HEK293 (cell line): Measurements from ENCODE around the gene HOXD10.

Experiments used
- CTCF ChIA-PET: fragments of 350-600 bp; formaldehyde crosslinking; extraction: SDS; loops from one replicate; lab custom pipeline; 2021; ENCODE audit warnings: antibody characterized with exemption; lab: Yijun Ruan, JAX
- POLR2A ChIA-PET: fragments of 300-600 bp; formaldehyde crosslinking; extraction: SDS; loops from one replicate; lab custom pipeline; 2020; ENCODE audit warnings: antibody characterized with exemption, inconsistent platforms; lab: Yijun Ruan, JAX
- H3K27ac ChIP-seq: fragments of 200-500 bp; sonication (Bioruptor generic); 2 replicates; pipeline ENCODE4 v1.5.1; 2014; ENCODE audit warnings: low read depth, low read length, control low read depth, inconsistent platforms; ENCODE audit errors: extremely low read depth
- H3K36me3 ChIP-seq, 2 experiments: fragments of 200-500 bp in 1 of 2; sonication (Bioruptor generic) in 1 of 2; 1 replicate in 1 of 2; 2 replicates in 1 of 2; pipeline ENCODE4 v1.5.1; 2014 to 2017; ENCODE audit warnings: inconsistent platforms in 2 of 2, low read length in 2 of 2; ENCODE audit not compliant: control insufficient read depth in 2 of 2, insufficient read depth in 1 of 2
- H3K4me1 ChIP-seq: fragments of 200-500 bp; sonication (Bioruptor generic); 2 replicates; pipeline ENCODE4 v1.5.1; 2014; ENCODE audit warnings: mild to moderate bottlenecking, low read length, inconsistent platforms; ENCODE audit not compliant: control insufficient read depth, insufficient read depth
- H3K4me3 ChIP-seq: 2 replicates; pipeline ENCODE4 v1.5.1; 2011; ENCODE audit warnings: low read depth, mild to moderate bottlenecking, control low read depth, low read length, moderate library complexity
- H3K9me3 ChIP-seq: fragments of 200-500 bp; sonication (Bioruptor generic); 2 replicates; pipeline ENCODE4 v1.5.1; 2014; ENCODE audit warnings: low read depth, low read length, inconsistent platforms; ENCODE audit not compliant: control insufficient read depth, insufficient read depth
- IKZF3 ChIP-seq: fragments of 450-650 bp; IDR thresholded peaks from 2 replicates; pipeline ENCODE4 v1.5.0; 2018; ENCODE audit warnings: missing biosample characterization, mild to moderate bottlenecking, missing genetic modification characterization, moderate library complexity
- PRDM1 ChIP-seq: fragments of 450-650 bp; formaldehyde crosslinking; IDR thresholded peaks from 2 replicates; pipeline ENCODE4; 2016; ENCODE audit warnings: missing biosample characterization, missing genetic modification characterization
- ZBTB1 ChIP-seq: fragments of 450-650 bp; formaldehyde crosslinking; IDR thresholded peaks from 2 replicates; pipeline ENCODE4 v1.5.1; 2016; ENCODE audit warnings: missing biosample characterization, missing genetic modification characterization
- ZBTB20 ChIP-seq: fragments of 450-650 bp; formaldehyde crosslinking; IDR thresholded peaks from 2 replicates; pipeline ENCODE4 v1.5.1; 2016; ENCODE audit warnings: missing biosample characterization, missing genetic modification characterization
- ZNF24 ChIP-seq: fragments of 450-650 bp; formaldehyde crosslinking; IDR thresholded peaks from 2 replicates; pipeline ENCODE4 v1.5.1; 2016; ENCODE audit warnings: missing biosample characterization, missing genetic modification characterization
- ZNF843 ChIP-seq: fragments of 450-650 bp; formaldehyde crosslinking; IDR thresholded peaks from 2 replicates; pipeline ENCODE4 v1.5.1; 2016; ENCODE audit warnings: missing biosample characterization, missing genetic modification characterization
- TF ChIP-seq, protein P1 (sequence below): fragments of 450-650 bp; formaldehyde crosslinking; IDR thresholded peaks from 2 replicates; pipeline ENCODE4 v1.5.1; 2016; ENCODE audit warnings: missing biosample characterization, missing genetic modification characterization
- TF ChIP-seq, protein P2 (sequence below): fragments of 450-650 bp; formaldehyde crosslinking; IDR thresholded peaks from 2 replicates; pipeline ENCODE4 v1.5.1; 2017; ENCODE audit warnings: missing biosample characterization, missing genetic modification characterization
- TF ChIP-seq, protein P3 (sequence below): fragments of 450-650 bp; formaldehyde crosslinking; conservative IDR thresholded peaks from 2 replicates; pipeline ENCODE4 v1.5.1; 2016; ENCODE audit warnings: low read depth, missing biosample characterization, missing genetic modification characterization
- TF ChIP-seq, protein P4 (sequence below): fragments of 450-650 bp; formaldehyde crosslinking; IDR thresholded peaks from 2 replicates; pipeline ENCODE4 v1.5.1; 2017; ENCODE audit warnings: missing biosample characterization, missing genetic modification characterization
- TF ChIP-seq, protein P5 (sequence below): fragments of 450-650 bp; formaldehyde crosslinking; IDR thresholded peaks from 2 replicates; pipeline ENCODE4 v1.5.1; 2016; ENCODE audit warnings: missing biosample characterization, missing genetic modification characterization
- TF ChIP-seq, protein P6 (sequence below): fragments of 450-650 bp; formaldehyde crosslinking; IDR thresholded peaks from 2 replicates; pipeline ENCODE4 v1.5.1; 2016; ENCODE audit warnings: missing biosample characterization, missing genetic modification characterization

HOXD10 gene

DNA sequence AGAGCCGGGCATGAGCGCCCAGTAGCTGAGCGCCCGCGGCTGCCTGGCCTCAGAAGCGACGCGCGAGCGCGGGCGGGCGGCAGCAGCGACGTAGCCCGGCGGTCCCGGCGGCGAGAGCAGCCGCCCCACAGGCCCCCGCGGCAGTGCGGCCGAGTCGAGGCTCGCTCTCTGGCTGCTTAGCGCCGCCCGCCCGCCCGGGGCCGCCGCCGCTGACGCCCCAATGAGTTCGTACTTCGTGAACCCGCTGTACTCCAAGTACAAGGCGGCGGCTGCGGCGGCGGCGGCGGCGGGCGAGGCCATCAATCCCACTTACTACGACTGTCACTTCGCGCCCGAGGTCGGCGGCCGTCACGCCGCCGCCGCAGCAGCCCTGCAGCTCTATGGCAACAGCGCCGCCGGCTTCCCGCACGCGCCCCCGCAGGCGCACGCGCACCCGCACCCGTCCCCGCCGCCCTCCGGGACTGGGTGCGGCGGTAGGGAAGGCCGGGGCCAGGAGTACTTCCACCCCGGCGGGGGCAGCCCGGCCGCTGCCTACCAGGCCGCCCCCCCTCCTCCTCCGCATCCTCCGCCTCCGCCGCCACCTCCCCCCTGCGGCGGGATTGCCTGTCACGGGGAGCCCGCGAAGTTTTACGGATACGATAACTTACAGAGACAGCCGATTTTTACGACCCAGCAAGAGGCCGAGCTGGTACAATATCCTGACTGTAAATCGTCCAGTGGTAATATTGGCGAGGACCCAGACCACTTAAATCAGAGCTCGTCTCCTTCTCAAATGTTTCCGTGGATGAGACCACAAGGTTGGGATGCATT is 13.8 kb downstream of the HOXD10 start (continued):
- TF ChIP-seq ZBTB1 (tag by site-specific recombination), result no peak
- TF ChIP-seq, all 188 proteins: peak for 58

DNA sequence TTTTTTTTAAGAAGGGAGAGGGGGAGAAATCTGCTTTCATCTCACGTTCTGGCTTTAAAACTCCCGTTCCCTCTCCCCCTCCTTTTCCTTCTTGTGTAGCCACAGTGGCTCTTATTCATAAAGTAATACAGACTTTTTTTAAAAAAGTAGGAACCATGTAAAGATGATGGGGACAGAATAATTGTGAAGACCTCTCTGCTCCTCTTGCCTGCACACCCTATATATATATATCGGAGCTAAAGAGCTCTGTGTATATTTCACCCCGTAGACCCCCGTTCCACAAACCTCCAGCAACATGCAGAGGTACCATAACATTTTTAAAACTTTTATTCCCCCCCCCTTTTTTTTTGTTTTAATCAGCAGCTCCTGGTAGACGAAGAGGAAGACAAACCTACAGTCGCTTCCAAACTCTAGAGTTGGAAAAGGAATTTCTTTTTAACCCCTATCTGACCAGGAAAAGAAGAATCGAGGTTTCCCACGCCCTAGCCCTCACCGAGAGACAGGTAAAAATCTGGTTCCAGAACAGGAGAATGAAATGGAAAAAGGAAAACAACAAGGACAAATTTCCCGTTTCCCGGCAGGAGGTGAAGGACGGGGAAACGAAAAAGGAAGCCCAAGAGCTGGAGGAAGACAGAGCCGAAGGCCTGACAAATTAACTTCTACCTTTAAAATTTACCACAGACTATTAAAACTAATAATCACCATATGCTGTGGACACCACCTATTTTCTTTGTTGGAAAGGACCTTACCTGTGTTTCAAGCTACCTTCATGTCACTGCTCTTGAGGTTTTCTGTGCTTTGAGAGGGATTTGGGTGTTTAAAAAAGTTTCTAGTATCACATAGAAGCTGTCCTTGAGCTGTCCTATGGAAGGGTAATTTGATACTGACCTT is 14.6 kb downstream of the HOXD10 start:
- peaks cover 13% of the 10 kb centered on the region; the same call in 1 of the 2 replicates for H3K4me1 ChIP-seq
- POLR2A ChIA-PET, result interaction anchor here (0.6 to 1.7 kb wide), 7 partner anchors 10 to 1017 kb away, joined by 3 to 6 read pairs (median 3); no protein-coding TSS in a partner anchor
- H3K4me3 ChIP-seq, result peak overlapping the region; percentile 56
- CTCF ChIA-PET, result interaction anchor here (0.5 to 3.1 kb wide), 17 partner anchors 9 to 1114 kb away, joined by 3 to 19 read pairs (median 4); no protein-coding TSS in a partner anchor
- TF ChIP-seq PRDM1 (tag by site-specific recombination) (peak; percentile 66), ZNF843 (tag by site-specific recombination) (peak; percentile 4; the same call in 1 of the 2 replicates), ZBTB20 (tag by site-specific recombination) (no peak), ZNF24 (tag by site-specific recombination) (0 out of 2 replicates have a peak, but pooled peaks have one; percentile 15), IKZF3 (tag by site-specific recombination) (peak; percentile 32; the same call in 1 of the 2 replicates)
- TF ChIP-seq, protein P1, sequence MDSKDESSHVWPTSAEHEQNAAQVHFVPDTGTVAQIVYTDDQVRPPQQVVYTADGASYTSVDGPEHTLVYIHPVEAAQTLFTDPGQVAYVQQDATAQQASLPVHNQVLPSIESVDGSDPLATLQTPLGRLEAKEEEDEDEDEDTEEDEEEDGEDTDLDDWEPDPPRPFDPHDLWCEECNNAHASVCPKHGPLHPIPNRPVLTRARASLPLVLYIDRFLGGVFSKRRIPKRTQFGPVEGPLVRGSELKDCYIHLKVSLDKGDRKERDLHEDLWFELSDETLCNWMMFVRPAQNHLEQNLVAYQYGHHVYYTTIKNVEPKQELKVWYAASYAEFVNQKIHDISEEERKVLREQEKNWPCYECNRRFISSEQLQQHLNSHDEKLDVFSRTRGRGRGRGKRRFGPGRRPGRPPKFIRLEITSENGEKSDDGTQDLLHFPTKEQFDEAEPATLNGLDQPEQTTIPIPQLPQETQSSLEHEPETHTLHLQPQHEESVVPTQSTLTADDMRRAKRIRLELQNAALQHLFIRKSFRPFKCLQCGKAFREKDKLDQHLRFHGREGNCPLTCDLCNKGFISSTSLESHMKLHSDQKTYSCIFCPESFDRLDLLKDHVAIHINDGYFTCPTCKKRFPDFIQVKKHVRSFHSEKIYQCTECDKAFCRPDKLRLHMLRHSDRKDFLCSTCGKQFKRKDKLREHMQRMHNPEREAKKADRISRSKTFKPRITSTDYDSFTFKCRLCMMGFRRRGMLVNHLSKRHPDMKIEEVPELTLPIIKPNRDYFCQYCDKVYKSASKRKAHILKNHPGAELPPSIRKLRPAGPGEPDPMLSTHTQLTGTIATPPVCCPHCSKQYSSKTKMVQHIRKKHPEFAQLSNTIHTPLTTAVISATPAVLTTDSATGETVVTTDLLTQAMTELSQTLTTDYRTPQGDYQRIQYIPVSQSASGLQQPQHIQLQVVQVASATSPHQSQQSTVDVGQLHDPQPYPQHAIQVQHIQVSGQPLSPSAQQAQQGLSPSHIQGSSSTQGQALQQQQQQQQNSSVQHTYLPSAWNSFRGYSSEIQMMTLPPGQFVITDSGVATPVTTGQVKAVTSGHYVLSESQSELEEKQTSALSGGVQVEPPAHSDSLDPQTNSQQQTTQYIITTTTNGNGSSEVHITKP (tag by site-specific recombination), result peak; percentile 86
- TF ChIP-seq, protein P2, sequence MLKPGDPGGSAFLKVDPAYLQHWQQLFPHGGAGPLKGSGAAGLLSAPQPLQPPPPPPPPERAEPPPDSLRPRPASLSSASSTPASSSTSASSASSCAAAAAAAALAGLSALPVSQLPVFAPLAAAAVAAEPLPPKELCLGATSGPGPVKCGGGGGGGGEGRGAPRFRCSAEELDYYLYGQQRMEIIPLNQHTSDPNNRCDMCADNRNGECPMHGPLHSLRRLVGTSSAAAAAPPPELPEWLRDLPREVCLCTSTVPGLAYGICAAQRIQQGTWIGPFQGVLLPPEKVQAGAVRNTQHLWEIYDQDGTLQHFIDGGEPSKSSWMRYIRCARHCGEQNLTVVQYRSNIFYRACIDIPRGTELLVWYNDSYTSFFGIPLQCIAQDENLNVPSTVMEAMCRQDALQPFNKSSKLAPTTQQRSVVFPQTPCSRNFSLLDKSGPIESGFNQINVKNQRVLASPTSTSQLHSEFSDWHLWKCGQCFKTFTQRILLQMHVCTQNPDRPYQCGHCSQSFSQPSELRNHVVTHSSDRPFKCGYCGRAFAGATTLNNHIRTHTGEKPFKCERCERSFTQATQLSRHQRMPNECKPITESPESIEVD (tag by site-specific recombination), result 0 out of 2 replicates have a peak, but pooled peaks have one; percentile 12
- TF ChIP-seq, protein P3, sequence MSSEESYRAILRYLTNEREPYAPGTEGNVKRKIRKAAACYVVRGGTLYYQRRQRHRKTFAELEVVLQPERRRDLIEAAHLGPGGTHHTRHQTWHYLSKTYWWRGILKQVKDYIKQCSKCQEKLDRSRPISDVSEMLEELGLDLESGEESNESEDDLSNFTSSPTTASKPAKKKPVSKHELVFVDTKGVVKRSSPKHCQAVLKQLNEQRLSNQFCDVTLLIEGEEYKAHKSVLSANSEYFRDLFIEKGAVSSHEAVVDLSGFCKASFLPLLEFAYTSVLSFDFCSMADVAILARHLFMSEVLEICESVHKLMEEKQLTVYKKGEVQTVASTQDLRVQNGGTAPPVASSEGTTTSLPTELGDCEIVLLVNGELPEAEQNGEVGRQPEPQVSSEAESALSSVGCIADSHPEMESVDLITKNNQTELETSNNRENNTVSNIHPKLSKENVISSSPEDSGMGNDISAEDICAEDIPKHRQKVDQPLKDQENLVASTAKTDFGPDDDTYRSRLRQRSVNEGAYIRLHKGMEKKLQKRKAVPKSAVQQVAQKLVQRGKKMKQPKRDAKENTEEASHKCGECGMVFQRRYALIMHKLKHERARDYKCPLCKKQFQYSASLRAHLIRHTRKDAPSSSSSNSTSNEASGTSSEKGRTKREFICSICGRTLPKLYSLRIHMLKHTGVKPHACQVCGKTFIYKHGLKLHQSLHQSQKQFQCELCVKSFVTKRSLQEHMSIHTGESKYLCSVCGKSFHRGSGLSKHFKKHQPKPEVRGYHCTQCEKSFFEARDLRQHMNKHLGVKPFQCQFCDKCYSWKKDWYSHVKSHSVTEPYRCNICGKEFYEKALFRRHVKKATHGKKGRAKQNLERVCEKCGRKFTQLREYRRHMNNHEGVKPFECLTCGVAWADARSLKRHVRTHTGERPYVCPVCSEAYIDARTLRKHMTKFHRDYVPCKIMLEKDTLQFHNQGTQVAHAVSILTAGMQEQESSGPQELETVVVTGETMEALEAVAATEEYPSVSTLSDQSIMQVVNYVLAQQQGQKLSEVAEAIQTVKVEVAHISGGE (tag by site-specific recombination), result peak; percentile 7; the same call in 1 of the 2 replicates
- TF ChIP-seq, protein P4, sequence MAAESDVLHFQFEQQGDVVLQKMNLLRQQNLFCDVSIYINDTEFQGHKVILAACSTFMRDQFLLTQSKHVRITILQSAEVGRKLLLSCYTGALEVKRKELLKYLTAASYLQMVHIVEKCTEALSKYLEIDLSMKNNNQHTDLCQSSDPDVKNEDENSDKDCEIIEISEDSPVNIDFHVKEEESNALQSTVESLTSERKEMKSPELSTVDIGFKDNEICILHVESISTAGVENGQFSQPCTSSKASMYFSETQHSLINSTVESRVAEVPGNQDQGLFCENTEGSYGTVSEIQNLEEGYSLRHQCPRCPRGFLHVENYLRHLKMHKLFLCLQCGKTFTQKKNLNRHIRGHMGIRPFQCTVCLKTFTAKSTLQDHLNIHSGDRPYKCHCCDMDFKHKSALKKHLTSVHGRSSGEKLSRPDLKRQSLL (tag by site-specific recombination), result no peak
- TF ChIP-seq, protein P5, sequence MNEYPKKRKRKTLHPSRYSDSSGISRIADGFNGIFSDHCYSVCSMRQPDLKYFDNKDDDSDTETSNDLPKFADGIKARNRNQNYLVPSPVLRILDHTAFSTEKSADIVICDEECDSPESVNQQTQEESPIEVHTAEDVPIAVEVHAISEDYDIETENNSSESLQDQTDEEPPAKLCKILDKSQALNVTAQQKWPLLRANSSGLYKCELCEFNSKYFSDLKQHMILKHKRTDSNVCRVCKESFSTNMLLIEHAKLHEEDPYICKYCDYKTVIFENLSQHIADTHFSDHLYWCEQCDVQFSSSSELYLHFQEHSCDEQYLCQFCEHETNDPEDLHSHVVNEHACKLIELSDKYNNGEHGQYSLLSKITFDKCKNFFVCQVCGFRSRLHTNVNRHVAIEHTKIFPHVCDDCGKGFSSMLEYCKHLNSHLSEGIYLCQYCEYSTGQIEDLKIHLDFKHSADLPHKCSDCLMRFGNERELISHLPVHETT, result 0 out of 2 replicates have a peak, but pooled peaks have one; percentile 6
- TF ChIP-seq, protein P6, sequence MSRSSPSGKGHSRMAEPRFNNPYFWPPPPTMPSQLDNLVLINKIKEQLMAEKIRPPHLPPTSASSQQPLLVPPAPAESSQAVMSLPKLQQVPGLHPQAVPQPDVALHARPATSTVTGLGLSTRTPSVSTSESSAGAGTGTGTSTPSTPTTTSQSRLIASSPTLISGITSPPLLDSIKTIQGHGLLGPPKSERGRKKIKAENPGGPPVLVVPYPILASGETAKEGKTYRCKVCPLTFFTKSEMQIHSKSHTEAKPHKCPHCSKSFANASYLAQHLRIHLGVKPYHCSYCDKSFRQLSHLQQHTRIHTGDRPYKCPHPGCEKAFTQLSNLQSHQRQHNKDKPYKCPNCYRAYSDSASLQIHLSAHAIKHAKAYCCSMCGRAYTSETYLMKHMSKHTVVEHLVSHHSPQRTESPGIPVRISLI (tag by site-specific recombination), result 0 out of 2 replicates have a peak, but pooled peaks have one; percentile 31
- H3K27ac ChIP-seq, result peak overlapping the region; percentile 98
- H3K36me3 ChIP-seq, result no peaks in the 10 kb centered on the region
- no peaks in the 10 kb centered on the region for H3K9me3 ChIP-seq
